Measurements from ENCODE around the gene AMFR.

- TF ChIP-seq CTCF (IDR thresholded peaks at IDR 0.05) (no peak), ESRRA (CRISPR knock-in tag; IDR thresholded peaks at IDR 0.05; ENCODE audit: borderline replicate concordance) (no peak), USF2 (CRISPR knock-in tag; IDR thresholded peaks at IDR 0.05) (no peak), STAT6 (CRISPR knock-in tag; conservative IDR thresholded peaks at IDR 0.05; ENCODE audit: low read depth) (no peak), TEAD1 (CRISPR knock-in tag; IDR thresholded peaks at IDR 0.05) (no peak), HMGXB4 (CRISPR knock-in tag; IDR thresholded peaks at IDR 0.05) (no peak), FOXJ3 (CRISPR knock-in tag; IDR thresholded peaks at IDR 0.05; ENCODE audit: borderline replicate concordance) (no peak)
- TF ChIP-seq, protein P1, sequence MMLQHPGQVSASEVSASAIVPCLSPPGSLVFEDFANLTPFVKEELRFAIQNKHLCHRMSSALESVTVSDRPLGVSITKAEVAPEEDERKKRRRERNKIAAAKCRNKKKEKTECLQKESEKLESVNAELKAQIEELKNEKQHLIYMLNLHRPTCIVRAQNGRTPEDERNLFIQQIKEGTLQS (CRISPR knock-in tag; conservative IDR thresholded peaks at IDR 0.05) = no peak
- TF ChIP-seq, protein P2, sequence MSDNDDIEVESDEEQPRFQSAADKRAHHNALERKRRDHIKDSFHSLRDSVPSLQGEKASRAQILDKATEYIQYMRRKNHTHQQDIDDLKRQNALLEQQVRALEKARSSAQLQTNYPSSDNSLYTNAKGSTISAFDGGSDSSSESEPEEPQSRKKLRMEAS (CRISPR knock-in tag; IDR thresholded peaks at IDR 0.05) = no peak
Measured at GRCh38 chr16:56340416-56340815, 84.9 kb downstream of the AMFR start.

Measured in WTC11 (cell line).